Natural killer cell (primary cell): ENCODE data around the gene CPSF7. TPM values are rescaled to one million over a fixed set of nuclear protein-coding genes. Genes with fewer than 3 reads are reported as not detected.
A peak's percentile ranks its signal among the peaks of the same experiment; 100 is the strongest.

Experiments
- ATAC-seq, 3 donors: fragments of 150-1000 bp in 2 of 3; fragments of 200-7000 bp in 1 of 3; cut with Tn5 transposase; 1 replicate in 1 of 3; 2 replicates in 2 of 3; pipeline ENCODE4 v1.10.0; 2021; ENCODE audit warnings: mild to moderate bottlenecking in 2 of 3, moderate library complexity in 2 of 3
- DNase-seq, 2 donors: peaks; one replicate each; pipeline versions ENCODE4 v3.0.0 to v3.0.0-alpha.2; 2013 to 2021; ENCODE audit warnings: mixed read lengths in 1 of 2
- H3K27ac ChIP-seq: one replicate; pipeline ENCODE4 v1.5.1; 2013; ENCODE audit warnings: mild to moderate bottlenecking, low read length
- H3K27me3 ChIP-seq: one replicate; pipeline ENCODE4 v1.6.1; 2013; ENCODE audit warnings: low read length; ENCODE audit not compliant: control insufficient read depth, insufficient read depth
- H3K36me3 ChIP-seq: one replicate; pipeline ENCODE4 v1.6.1; 2013; ENCODE audit warnings: low read length; ENCODE audit not compliant: control insufficient read depth, insufficient read depth
- H3K4me1 ChIP-seq: one replicate; pipeline ENCODE4 v1.6.1; 2013; ENCODE audit warnings: low read length; ENCODE audit not compliant: control insufficient read depth, insufficient read depth
- H3K4me3 ChIP-seq: one replicate; pipeline ENCODE4 v1.5.1; 2013; ENCODE audit warnings: low read length
- H3K9me3 ChIP-seq: one replicate; pipeline ENCODE4 v1.6.1; 2013; ENCODE audit warnings: low read length; ENCODE audit not compliant: control insufficient read depth, insufficient read depth
- H3K27ac Mint-ChIP-seq, 2 donors: one replicate each; pipeline ENCODE4 v1.8.0; 2022; ENCODE audit warnings: mild to moderate bottlenecking in 2 of 2, mixed read lengths in 2 of 2, moderate library complexity in 1 of 2
- H3K27me3 Mint-ChIP-seq, 2 donors: one replicate each; pipeline ENCODE4 v1.8.0; 2022; ENCODE audit warnings: low read depth in 2 of 2, mixed read lengths in 2 of 2
- H3K36me3 Mint-ChIP-seq: one replicate; pipeline ENCODE4 v1.8.0; 2022; ENCODE audit warnings: mixed read lengths
- H3K4me1 Mint-ChIP-seq, 2 donors: one replicate each; pipeline ENCODE4 v1.8.0; 2022; ENCODE audit warnings: mixed read lengths in 2 of 2
- H3K4me3 Mint-ChIP-seq: one replicate; pipeline ENCODE4 v1.8.0; 2022; ENCODE audit warnings: mild to moderate bottlenecking, moderate library complexity, mixed read lengths
- H3K9me3 Mint-ChIP-seq, 2 donors: one replicate each; pipeline ENCODE4 v1.8.0; 2022; ENCODE audit warnings: mixed read lengths in 2 of 2
- WGBS: methylation state at CpG from one replicate; pipeline ENCODE4 v1.1.7; 2013; ENCODE audit warnings: missing lambda C conversion rate; ENCODE audit not compliant: insufficient coverage; 5-methylcytosine and 5-hydroxymethylcytosine counted together
- intact Hi-C: fragments of 100-400 bp; cut with micrococcal nuclease; formaldehyde crosslinking; loops from one replicate; pipeline ENCODE4 v1.14.2; 2022
- total RNA-seq, 4 donors: library from RNA; stranded (reverse); fragments of 120-200 nt in 1 of 4; gene quantifications; one replicate each; pipeline versions ENCODE4 v1.2.3 to v1.2.4, GENCODE V29; 2013 to 2022
- TF ChIP-seq, protein P1 (sequence below): fragments of 200-600 bp; IDR thresholded peaks from one replicate; pipeline ENCODE4 v1.8.0; 2022; ENCODE audit warnings: antibody characterized with exemption

The CPSF7 gene
- total RNA-seq, 3 donors from 2014 or later (not counting 1 experiment from before 2014, with no cell fraction given), result 99.5 to 120 (median 104) TPM

DNA sequence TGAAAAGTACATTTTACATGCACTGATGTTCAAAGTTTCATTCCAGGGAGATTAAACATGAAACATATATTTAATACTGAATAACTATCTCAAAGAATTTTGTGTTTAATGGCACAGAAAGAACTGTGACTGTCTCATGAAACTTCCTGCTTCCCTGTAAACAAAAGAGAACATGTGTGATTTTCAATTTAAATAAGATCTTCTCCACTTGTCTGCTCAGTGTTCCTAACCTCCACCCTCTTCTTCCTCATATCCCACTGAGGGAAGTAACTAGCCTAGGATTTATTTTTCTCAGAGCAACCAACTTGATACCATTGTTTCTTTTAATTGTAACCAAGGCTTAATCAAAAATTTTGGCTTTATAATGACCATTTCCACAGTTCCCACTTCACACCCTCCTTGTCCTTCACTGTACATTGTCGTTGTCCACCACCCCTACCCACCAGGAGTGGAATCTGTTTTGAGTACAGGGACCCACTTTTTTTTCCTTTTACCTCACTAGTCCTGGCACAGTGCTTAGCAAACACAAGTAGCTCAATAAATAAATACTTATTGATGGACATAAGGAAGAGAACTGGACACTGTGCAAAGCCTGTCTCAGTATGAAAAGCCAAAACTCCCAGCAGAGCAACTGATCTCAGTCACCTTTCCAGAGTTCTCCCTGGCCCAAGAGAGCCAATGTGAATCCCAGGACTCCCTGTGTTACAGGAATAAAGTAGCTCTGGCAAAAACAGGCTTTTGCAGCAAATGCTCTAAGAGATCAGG is 4.2 kb downstream of the CPSF7 start:
- H3K36me3 ChIP-seq, result peaks cover 61% of the 10 kb centered on the region
- H3K27ac ChIP-seq, result no peak overlapping the region
- Mint-ChIP-seq H3K4me3 (no peak overlapping the region), H3K27ac (peak overlapping the region; percentile 54 to 76), H3K36me3 (no peaks in the 10 kb centered on the region), H3K9me3 (no peaks in the 10 kb centered on the region), H3K4me1 (peaks cover 44 to 48% of the 10 kb centered on the region in 2 donors), H3K27me3 (no peaks in the 10 kb centered on the region)
- no peaks in the 10 kb centered on the region for H3K9me3 ChIP-seq
- no peak for DNase-seq
- H3K4me3 ChIP-seq, result no peak overlapping the region
- peaks cover 7% of the 10 kb centered on the region for H3K4me1 ChIP-seq
- TF ChIP-seq, protein P1, sequence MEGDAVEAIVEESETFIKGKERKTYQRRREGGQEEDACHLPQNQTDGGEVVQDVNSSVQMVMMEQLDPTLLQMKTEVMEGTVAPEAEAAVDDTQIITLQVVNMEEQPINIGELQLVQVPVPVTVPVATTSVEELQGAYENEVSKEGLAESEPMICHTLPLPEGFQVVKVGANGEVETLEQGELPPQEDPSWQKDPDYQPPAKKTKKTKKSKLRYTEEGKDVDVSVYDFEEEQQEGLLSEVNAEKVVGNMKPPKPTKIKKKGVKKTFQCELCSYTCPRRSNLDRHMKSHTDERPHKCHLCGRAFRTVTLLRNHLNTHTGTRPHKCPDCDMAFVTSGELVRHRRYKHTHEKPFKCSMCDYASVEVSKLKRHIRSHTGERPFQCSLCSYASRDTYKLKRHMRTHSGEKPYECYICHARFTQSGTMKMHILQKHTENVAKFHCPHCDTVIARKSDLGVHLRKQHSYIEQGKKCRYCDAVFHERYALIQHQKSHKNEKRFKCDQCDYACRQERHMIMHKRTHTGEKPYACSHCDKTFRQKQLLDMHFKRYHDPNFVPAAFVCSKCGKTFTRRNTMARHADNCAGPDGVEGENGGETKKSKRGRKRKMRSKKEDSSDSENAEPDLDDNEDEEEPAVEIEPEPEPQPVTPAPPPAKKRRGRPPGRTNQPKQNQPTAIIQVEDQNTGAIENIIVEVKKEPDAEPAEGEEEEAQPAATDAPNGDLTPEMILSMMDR, result no peak
- intact Hi-C loops, result no loop called here
- ATAC-seq, result no peak
- H3K27me3 ChIP-seq, result no peaks in the 10 kb centered on the region
- WGBS, result 91% methylated on average over 1 of the region's 1 CpG

DNA sequence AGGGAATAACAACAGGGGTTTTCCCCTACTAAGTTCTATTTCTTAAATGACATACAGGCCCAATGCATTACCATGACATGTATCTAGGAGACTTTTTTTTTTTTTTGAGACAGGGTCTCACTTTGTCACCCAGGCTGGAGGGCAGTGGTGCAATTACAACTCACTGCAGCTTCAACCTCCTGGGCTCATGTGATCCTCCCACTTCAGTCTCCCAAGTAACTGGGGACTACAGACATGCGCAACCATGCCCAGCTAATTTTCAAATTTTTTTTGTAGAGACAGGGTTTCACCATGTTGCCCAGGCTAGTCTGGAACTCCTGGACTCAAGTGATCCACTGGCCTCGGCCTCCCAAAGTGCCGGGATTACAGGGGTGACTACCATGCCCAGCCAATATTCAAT is 7.5 kb downstream of the CPSF7 start:
- no peak overlapping the region for H3K27ac Mint-ChIP-seq
- Histone ChIP-seq H3K27me3 (no peaks in the 10 kb centered on the region), H3K36me3 (peaks cover 84% of the 10 kb centered on the region), H3K27ac (no peak overlapping the region), H3K4me1 (no peaks in the 10 kb centered on the region), H3K4me3 (no peak overlapping the region), H3K9me3 (no peaks in the 10 kb centered on the region)
- no peaks in the 10 kb centered on the region for H3K9me3 Mint-ChIP-seq
- TF ChIP-seq, protein P1, result no peak
- intact Hi-C loops, result no loop called here
- no peaks in the 10 kb centered on the region for H3K27me3 Mint-ChIP-seq
- no peak overlapping the region for H3K4me3 Mint-ChIP-seq
- ATAC-seq (no peak), DNase-seq (no peak)
- H3K36me3 Mint-ChIP-seq, result peaks cover 21% of the 10 kb centered on the region
- H3K4me1 Mint-ChIP-seq, result peaks cover 44 to 47% of the 10 kb centered on the region in 2 donors
- WGBS, result 95% methylated on average over 3 of the region's 3 CpGs

DNA sequence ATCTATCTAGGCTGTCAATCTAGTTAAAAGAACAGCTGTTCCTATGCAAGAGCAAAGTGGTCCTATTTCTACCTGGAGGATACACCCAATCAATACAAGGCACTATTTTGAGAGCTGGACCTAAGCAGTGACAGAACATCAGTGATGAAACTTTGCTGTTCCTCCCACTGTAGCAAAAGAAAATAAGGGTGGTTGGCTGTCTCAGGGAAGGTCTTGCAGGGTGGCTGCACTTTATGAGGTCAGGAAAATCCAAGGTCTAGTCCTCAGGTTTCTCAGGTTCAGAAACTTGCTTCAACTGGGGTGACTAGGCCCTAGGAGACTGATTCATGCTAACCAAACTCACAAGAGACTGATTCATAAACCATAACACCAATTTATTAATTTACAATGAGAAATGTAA is 11.6 kb downstream of the CPSF7 start:
- no peak overlapping the region for H3K4me3 ChIP-seq
- DNase-seq (no peak), ATAC-seq (no peak)
- H3K9me3 ChIP-seq, result no peaks in the 10 kb centered on the region
- H3K4me1 ChIP-seq, result no peaks in the 10 kb centered on the region
- Mint-ChIP-seq H3K4me1 (peaks cover 39 to 43% of the 10 kb centered on the region in 2 donors), H3K4me3 (no peak overlapping the region), H3K9me3 (no peaks in the 10 kb centered on the region), H3K36me3 (peaks cover 28% of the 10 kb centered on the region), H3K27ac (peak overlapping the region; percentile 32 to 61), H3K27me3 (no peaks in the 10 kb centered on the region)
- peaks cover 89% of the 10 kb centered on the region for H3K36me3 ChIP-seq
- no peaks in the 10 kb centered on the region for H3K27me3 ChIP-seq
- no peak overlapping the region for H3K27ac ChIP-seq
- intact Hi-C loops, result no loop called here
- TF ChIP-seq, protein P1, result no peak

DNA sequence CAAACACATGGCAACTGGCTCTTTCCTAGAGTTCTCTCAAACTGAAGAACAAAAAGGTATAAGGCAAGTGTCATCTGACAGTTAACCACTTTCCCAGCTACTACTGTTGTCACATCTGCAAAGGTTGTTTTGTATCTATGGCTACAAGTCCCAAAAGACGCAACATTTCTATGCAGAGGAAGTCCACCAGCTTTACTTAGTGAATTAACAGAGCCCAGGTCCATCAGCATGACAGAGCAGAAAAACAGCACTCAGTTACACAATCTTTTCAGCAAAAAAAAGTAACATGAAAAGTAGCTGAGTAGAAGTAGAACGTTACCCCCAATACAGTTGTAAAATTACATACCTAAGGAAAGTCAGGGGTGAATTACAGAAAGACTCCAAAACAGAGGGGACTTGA is 12.1 kb downstream of the CPSF7 start:
- Histone ChIP-seq H3K4me1 (no peaks in the 10 kb centered on the region), H3K27me3 (no peaks in the 10 kb centered on the region), H3K27ac (no peak overlapping the region), H3K36me3 (peaks cover 91% of the 10 kb centered on the region), H3K4me3 (no peak overlapping the region), H3K9me3 (no peaks in the 10 kb centered on the region)
- Mint-ChIP-seq H3K4me1 (peaks cover 39 to 43% of the 10 kb centered on the region in 2 donors), H3K4me3 (no peak overlapping the region), H3K27me3 (no peaks in the 10 kb centered on the region), H3K9me3 (no peaks in the 10 kb centered on the region), H3K36me3 (peaks cover 28% of the 10 kb centered on the region), H3K27ac (peak overlapping the region; percentile 32 to 61)
- intact Hi-C loops, result no loop called here
- WGBS, result 82% methylated on average over 1 of the region's 2 CpGs
- TF ChIP-seq, protein P1, result no peak
- DNase-seq (no peak), ATAC-seq (peak in 2 of 3 donors; percentile 35 to 73)
